ENCODE results near the gene SSNA1.

The SSNA1 gene, protein sequence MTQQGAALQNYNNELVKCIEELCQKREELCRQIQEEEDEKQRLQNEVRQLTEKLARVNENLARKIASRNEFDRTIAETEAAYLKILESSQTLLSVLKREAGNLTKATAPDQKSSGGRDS

DNA sequence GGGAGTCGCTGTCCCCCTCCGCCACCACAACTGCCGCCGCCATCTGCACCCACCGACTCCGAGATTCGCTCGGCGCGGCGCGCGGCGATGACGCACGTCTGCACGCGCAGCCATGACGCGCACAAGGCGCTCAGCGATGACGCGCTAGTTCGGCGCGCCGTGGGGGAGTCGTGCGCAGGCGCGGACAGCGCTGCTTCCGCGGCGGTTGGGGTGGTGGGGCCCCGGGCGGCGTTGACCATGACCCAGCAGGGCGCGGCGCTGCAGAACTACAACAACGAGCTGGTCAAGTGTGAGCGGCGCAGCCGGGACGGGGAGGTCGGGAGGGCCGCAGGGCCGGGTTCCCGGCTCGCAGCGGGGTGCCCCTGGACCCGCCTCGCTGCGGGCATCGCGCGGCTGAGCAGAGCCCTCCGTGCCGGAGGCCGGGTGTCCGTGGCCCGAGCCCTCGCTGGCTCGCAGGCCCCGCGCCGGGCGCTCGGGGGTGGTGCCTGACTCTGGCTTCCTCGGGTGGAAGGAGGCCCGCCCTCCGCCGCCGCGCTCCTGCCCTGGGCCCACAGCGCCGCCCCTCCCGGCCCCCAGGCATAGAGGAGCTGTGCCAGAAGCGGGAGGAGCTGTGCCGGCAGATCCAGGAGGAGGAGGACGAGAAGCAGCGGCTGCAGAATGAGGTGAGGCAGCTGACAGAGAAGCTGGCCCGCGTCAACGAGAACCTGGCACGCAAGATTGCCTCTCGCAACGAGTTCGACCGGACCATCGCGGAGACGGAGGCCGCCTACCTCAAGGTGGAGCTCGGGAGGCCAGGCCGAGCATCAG is at the start of gene SSNA1, which contains the start of gene ANAPC2:
SSNA1 (plus strand) TSS at position 187 of the 807 bp plus-strand sequence; CDS start at position 238, 51 bp downstream.
ANAPC2 (minus strand) TSS at position 71 of the 807 bp plus-strand sequence; CDS start at position 43, 28 bp downstream.
- DNase-seq (ENCODE audit: low spot score): peak; percentile 92

DNA sequence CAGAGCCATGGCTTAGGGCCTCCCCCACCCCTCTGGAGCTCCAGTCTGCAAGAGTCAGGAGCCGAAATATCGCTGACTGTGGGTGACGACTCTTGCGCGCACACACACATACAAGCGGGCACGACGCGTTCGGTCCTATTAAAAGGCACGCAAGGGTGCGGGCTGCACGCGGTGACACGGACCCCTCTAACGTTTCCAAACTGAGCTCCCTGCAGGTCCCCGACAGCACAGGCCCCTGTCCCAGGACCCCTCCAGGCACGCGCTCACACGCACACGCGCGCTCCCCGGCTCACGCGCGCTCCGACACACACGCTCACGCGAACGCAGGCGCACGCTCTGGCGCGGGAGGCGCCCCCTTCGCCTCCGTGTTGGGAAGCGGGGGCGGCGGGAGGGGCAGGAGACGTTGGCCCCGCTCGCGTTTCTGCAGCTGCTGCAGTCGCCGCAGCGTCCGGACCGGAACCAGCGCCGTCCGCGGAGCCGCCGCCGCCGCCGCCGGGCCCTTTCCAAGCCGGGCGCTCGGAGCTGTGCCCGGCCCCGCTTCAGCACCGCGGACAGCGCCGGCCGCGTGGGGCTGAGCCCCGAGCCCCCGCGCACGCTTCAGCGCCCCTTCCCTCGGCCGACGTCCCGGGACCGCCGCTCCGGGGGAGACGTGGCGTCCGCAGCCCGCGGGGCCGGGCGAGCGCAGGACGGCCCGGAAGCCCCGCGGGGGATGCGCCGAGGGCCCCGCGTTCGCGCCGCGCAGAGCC is 49.6 kb upstream of the SSNA1 start, which contains the start of gene GRIN1:
GRIN1 (plus strand) TSS at position 433 of the 746 bp plus-strand sequence. CDS start 333 bp downstream, outside the sequence.
- peak; percentile 15 for DNase-seq (ENCODE audit: low spot score)

DNA sequence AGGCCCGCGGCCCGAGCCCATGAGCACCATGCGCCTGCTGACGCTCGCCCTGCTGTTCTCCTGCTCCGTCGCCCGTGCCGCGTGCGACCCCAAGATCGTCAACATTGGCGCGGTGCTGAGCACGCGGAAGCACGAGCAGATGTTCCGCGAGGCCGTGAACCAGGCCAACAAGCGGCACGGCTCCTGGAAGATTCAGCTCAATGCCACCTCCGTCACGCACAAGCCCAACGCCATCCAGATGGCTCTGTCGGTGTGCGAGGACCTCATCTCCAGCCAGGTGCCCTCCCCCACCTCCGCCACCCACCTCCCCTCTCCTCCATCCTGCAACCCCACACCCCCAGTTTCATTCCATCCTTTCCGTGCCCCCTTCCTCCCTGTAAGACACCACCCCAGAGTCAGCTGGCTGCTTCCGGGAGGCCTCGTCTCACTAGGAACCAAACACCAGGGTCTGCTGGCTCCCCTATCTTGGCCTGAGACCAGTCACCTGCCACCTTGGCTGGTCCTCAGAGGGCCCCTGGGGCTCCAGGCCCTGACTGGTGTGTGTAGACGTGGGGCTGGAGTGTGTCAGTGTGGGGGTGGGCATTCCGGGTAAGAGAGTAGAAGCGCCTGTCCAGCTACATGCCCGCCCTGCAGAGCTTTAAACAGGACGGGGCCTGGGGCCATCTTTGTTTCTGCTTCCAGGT is 48.9 kb upstream of the SSNA1 start:
- DNase-seq (ENCODE audit: low spot score): no peak

DNA sequence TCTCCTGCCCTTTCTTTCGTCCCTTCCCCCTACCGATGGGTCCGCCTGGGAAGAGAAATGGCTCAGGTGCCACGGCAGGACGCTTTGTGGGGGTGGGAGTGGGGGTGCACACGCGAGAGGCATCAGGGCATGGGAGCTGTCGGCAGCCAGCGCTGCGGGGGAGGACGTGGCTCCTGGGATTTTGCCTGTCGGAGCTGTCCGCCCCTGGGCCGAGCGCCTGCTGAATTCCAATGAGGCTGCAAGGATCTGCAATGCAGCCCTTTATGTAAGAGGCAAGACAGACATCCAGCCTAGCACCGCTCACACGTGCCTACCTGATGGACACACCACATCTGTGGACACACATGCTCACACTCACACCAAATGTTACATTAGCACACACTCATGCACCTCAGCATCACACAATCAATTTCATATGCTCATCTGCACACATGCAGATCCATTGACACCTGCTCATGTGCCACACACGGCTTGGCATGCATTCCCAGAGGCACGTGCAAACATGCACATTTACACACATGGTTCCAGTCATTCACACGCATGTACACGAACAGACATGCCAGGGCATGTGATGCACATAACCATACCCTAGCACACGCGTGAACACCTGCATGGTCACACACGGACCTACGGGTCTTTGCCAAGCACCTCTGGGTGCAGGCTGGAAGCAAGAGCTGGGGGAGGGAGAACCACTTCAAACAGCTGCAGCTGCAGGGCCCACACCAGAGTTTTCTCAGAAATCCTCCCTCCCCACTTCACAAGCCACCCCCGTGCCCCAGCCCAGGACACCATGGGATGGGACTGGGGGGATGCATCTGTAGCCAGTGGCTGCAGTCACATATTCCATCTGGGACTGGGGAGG is 48.1 kb upstream of the SSNA1 start:
- DNase-seq (ENCODE audit: low spot score): no peak

DNA sequence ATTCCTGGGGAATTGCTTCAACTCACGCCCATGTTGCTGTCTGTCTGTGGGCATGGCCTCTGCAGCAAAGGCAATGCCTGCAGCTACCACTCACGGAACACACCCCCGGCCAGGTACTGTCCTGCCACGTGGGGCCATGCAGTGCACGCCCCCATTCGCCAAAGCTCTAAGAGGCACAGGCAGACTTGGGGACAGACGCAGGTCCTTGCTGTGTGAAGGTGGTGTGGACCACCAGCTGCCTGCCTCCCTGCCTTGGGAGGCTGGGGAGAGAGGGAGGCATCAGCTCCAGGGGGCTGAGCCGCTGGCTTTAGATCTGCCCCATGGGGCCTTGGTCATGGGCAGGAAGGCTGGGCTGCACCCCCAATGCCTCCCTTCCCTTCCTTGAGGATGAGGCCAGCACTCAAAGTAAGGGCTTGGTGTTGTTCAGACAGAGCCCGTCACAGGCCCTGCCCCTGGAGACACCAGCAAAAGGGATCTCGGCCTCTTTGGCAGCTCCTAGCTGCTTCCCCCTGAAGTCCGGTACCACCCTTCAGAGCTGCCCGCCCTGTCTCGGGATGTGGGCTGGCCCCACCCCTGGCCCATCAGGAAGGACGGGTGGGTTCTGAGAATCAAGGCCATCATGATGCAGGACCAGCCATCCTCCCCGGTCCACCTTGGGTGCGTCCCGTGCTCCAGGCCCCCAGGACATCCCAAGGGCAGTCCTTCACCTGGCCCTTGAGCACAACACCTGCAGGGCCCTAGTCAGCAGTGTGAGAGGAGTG is 47.2 kb upstream of the SSNA1 start:
- DNase-seq (ENCODE audit: low spot score): no peak

DNA sequence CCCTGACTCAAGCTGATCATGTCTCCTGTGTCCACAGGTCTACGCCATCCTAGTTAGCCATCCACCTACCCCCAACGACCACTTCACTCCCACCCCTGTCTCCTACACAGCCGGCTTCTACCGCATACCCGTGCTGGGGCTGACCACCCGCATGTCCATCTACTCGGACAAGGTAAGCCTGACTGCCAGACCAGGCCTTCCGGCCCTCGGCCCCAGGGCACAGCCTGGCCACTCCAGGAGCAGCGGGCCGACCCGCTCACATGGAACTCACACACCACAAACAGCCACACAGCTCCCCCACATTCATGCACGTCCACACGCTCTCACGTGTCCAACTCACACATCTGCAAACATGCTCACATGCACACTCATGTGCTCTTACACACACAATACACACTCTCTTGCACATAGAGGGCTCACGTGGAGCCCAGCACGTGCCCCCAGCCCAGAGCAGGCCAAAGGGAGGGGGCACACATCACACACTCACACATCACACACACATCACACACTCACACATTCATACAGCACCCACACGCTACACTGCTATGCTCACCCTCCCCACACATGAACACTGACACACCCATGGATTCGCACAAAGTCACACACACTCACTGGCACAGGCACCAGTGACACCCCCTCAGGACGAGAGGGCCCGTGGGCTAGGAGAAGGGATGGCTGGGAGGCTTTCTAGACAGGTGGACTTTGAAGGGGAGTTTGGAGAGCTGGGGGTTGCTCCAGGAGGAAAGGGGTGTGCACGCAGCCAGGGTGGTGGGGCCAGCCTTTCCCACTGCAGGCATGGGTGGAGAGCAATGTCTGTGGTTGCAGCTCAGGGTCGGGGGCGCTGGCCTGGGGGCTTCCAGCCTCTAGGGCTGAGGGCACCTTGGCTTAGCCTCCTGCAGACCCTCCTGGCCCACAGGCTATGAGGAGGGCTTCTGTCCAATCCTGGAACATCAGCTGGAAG is 46.2 kb upstream of the SSNA1 start:
- DNase-seq (ENCODE audit: low spot score): no peak

DNA sequence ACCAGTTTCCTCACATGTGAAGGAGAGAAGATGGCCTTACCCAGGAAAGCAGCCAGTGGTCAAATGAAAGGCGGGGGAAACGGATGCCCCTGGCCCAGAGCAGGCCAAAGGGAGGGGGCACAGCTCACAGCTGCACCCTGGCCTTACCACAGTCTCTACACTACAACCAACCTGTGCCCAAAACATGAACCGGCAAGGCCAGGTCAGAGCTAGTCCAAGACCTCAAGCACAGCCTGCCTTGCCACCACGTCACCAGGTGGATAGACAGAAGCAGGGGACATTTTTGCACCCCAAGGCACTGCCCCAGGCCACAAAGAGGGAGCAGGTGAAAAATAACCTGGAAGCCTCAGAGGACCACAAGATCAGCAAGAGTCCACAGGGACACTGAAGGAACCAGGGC is 45.0 kb upstream of the SSNA1 start:
- no peak for DNase-seq (ENCODE audit: low spot score)

DNA sequence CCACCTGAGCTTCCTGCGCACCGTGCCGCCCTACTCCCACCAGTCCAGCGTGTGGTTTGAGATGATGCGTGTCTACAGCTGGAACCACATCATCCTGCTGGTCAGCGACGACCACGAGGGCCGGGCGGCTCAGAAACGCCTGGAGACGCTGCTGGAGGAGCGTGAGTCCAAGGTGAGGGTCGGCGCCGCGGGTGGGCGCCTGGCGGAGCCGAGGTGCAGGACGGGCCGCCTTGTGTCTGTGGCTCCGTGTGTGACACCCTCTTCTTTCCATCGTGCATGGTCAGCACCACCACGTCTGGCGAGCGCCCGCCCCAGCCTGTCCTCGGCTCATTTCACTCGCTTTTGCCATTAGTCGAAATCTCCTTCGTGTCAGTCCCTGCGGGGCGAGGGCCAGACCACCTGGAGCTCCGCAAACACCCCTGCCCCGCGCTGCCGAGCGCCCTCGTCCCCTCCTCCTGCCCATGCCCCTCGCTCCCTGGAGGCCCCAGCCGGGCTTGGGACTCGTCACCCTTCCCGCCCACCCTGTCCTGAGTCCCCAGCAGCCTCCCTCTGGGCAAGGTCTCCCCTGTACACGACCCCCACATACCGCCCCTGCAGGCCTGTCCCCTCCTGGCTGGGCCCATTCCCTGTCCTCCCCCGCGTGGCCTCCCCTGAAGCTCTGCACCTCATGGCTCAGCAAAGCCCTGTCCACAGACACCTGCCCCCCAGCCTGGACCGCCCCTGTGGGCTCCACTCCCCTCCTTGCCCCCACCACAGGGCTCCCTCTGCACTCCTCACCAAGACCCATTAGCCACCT is 42.5 kb upstream of the SSNA1 start:
- DNase-seq (ENCODE audit: low spot score): no peak

DNA sequence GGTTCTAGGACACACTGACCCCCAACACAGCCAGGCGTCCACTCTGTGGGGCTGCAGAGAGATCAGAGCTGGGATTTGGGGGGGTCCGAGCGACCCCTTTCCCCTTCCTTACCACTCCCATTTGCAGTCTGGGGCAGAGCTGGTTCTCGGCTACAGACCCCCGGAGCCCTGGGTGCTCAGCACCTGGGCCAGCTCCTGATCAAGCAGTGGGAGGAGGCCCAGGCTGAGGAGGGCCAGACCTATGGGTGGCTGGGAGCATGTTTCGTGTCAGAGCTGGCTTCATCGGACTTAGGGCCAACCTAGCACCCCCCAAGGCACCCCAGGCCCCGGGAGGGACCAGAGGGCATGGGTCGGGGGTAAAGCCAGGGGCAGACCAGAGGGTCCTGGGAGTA is 42.0 kb upstream of the SSNA1 start:
- no peak for DNase-seq (ENCODE audit: low spot score)

DNA sequence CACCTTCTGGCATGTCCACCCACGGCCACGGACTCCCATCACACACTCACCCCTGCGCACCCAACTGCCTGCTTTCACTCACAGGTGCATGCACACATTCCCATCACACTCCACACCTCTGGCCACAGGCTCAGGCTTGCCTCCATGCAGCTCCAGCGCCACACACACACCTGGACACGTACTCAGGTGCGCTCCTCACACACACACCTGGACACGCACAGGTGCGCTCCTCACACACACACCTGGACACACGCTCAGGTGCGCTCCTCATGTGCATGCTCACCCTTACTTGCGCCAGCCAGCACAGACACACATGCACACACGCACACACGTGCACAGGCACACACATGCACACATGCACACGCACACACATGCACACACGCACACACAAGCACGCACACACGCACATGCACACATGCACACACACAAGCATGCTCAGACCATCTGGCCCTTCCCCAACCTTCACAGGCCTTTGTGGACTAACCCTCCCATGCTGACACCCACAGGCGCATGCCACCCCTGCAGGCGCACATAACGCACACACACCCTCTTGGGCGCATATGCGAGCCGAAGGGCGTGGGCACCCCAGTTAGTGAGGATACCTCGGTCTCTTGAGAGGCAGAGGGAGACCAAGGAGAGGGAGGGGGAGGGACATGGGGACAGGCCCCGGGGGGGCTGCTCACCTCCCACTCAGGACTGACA is 41.2 kb upstream of the SSNA1 start:
- no peak for DNase-seq (ENCODE audit: low spot score)

DNA sequence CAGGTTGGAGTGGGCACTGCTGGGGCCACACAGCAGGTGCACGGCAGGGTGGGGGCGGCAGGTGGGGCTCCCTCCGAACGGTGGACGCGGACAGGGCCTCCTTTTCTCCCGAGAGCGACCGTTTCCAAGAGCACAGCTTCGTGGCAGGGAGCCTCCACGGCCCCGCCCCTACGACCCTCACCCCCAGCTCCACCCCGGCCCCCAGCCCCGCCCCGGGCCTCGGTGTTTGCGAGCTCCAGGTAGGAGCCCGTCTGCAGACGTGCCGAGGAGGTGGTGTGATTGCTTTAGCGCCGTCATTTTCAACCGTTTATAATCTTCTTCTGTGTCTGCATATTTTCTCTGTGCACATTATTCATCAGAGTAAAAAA is 40.7 kb upstream of the SSNA1 start:
- no peak for DNase-seq (ENCODE audit: low spot score)

DNA sequence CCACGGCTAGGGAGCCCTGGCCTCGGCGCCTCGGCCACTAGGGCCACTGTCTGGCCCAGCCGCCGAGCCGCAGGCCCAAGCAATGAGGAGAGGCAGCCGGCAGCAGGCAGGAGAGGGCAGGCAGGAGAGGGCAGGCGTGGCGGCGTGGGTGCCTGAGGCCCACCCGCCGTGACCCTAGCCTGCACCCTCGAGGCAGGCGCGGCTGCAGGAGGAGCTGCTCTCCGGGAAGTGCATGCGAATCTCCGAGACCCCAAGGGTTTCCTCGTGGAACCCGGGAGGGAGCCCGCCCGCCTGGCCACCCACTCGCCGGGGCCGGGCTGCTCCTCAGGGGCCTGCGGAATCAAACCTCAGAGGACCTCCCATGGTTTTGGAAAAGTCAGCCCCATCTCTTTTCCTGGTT is 40.2 kb upstream of the SSNA1 start:
- no peak for DNase-seq (ENCODE audit: low spot score)

DNA sequence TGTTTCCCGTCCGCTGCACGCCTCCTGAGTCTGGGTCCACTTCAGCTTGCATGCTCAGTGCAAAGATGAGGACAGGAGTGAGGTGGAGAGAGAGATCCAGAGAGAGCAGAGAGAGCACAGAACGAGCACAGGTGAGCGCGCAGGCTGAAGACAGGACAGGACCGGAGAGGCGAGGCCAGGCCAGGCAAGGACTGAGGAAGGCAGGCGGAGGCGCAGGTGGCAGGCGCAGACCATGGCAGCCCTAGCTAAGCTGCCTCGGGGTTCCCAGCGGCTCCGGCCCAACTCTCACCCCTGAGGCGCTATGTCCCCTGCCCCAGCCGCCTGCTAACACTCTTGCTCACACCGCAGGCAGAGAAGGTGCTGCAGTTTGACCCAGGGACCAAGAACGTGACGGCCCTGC is 39.8 kb upstream of the SSNA1 start:
- no peak for DNase-seq (ENCODE audit: low spot score)

DNA sequence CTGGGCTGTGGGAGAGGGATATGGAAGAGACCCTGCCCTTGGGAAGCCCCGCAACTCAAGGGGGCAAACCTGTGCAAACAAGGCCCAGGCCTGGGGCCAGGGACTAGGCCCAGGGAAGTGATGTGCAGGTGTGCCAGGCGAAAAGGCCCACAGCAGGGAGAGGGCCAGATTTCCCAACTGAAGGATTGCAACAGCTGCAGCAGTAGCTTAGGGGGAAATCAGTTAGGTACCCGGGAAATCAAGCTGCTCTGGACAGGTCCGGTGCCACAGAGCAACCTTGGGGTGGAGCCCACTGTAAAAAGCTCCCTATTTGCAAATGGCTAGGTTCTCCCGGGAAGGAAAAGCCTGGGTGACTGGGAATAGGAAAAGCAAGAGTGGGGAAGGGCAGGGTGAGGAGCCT is 39.1 kb upstream of the SSNA1 start:
- DNase-seq (ENCODE audit: low spot score): no peak

DNA sequence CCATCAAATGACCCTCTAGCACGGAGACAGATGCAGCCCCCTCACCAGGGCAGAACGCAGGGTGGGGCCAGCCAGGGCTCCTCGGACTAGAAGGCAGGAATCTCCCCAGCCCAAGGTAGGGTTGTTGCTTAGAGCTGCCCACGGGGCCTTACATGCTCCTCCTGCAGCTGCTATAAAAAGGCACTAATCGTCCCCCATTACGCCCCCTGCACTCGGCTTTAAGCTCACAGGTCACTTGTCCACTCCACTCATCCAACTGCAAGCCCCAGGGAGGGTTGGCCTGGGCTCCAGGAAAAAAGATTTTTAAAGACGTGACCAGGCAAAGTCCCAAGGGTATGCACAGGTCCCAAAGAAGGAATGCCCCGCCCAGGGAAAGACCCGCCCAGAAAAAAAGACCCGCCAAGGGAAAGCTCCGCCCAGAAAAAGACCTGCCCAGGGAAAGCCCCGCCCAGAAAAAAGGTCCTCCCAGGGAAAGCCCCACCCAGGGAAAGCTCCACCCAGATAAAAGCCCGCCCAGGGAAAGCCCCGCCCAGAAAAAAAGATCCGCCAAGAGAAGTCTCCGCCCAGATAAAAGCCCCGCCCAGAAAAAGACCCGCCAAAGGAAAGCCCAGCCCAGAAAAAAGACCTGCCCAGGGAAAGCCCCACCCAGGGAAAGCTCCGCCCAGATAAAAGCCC is 38.4 kb upstream of the SSNA1 start:
- DNase-seq (ENCODE audit: low spot score): no peak

DNA sequence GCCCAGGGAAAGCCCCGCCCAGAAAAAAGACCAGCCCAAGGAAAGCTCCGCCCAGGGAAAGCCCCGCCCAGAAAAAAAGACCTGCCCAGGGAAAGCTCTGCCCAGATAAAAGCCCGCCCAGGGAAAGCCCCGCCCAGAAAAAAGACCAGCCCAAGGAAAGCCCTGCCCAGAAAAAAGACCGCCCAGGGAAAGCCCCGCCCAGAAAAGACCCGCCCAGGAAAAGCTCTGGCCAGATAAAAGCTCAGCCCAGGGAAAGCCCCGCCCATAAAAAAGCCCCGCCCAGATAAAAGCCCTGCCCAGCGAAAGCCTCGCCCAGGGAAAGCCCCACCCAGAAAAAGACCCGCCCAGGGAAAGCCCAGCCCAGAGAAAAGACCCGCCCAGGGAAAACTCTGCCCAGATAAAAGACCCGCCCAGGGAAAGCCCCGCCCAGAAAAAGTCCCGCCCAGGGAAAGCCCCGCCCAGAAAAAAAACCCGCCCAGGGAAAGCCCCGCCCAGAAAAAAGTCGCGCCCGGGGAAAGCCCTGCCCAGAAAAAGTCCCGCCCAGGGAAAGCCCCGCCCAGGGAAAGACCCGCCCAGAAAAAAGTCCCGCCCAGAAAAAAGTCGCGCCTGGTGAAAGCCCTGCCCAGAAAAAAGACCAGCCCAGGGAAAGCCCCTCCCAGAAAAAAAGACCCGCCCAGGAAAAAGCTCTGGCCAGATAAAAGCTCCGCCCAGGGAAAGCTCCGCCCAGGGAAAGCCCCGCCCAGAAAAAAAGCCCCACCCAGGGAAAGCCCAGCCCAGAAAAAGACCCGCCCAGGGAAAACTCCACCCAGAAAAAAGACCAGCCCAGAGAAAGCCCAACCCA is 37.6 kb upstream of the SSNA1 start:
- peak; percentile 48 for DNase-seq (ENCODE audit: low spot score)
